Smooth muscle cell (in vitro differentiated cells): Measurements from ENCODE around the gene ARRB1. TPM values are rescaled to one million over a fixed set of nuclear protein-coding genes. Genes with fewer than 3 reads are reported as not detected.

ENCODE experiments used
- DNase-seq: peaks from one replicate; lab custom pipeline; 2025; ENCODE audit not compliant: unreplicated experiment; lab: John Stamatoyannopoulos, UW
- H2AFZ ChIP-seq: fragments of 200-600 bp; sonication (generic); 2 replicates; pipeline ENCODE4 v1.6.0; 2016; ENCODE audit warnings: antibody characterized with exemption, low read depth, mild to moderate bottlenecking
- H3F3A ChIP-seq: fragments of 200-600 bp; sonication (generic); 2 replicates; pipeline ENCODE4 v1.6.0; 2017; ENCODE audit warnings: antibody characterized with exemption, low read depth
- H3K27ac ChIP-seq: fragments of 200-600 bp; sonication (generic); 2 replicates; pipeline ENCODE4 v1.5.1; 2016; ENCODE audit warnings: low read depth, mild to moderate bottlenecking
- H3K27me3 ChIP-seq: fragments of 200-600 bp; sonication (generic); 2 replicates; pipeline ENCODE4 v1.6.1; 2016; ENCODE audit warnings: low read depth, mild to moderate bottlenecking
- H3K36me3 ChIP-seq: fragments of 200-600 bp; sonication (generic); 2 replicates; pipeline ENCODE4 v1.5.1; 2016; ENCODE audit warnings: low read depth
- H3K4me1 ChIP-seq: fragments of 200-600 bp; sonication (generic); 2 replicates; pipeline ENCODE4 v1.5.1; 2016; ENCODE audit warnings: low read depth
- H3K4me2 ChIP-seq: fragments of 200-600 bp; sonication (generic); 2 replicates; pipeline ENCODE4 v1.6.0; 2016; ENCODE audit warnings: mild to moderate bottlenecking
- H3K4me3 ChIP-seq: fragments of 200-600 bp; sonication (generic); 2 replicates; pipeline ENCODE4 v1.5.1; 2016; ENCODE audit warnings: mild to moderate bottlenecking
- H3K79me2 ChIP-seq: fragments of 200-600 bp; sonication (generic); 2 replicates; pipeline ENCODE4 v1.6.0; 2016; ENCODE audit warnings: low read depth, mild to moderate bottlenecking
- H3K9ac ChIP-seq: fragments of 200-600 bp; sonication (generic); 2 replicates; pipeline ENCODE4 v1.6.0; 2016; ENCODE audit warnings: low read depth
- H3K9me3 ChIP-seq: fragments of 200-600 bp; sonication (generic); replicated peaks from 2 replicates; pipeline ENCODE4 v1.5.1; 2016; ENCODE audit warnings: low read depth
- H4K20me1 ChIP-seq: fragments of 200-600 bp; sonication (generic); 2 replicates; pipeline ENCODE4 v1.6.0; 2016; ENCODE audit warnings: low read depth
- WGBS: methylation state at CpG from one replicate; pipeline ENCODE4 v1.1.7; 2016; ENCODE audit warnings: low lambda C conversion rate; 5-methylcytosine and 5-hydroxymethylcytosine counted together
- polyA plus RNA-seq: library from polyadenylated mRNA; unstranded; fragments of >200 nt; fragmentation: Nextera tagmentation; extraction: Ambion mirVana; gene quantifications from 2 replicates; pipeline ENCODE4 v1.2.1, GENCODE V29; 2016
- total RNA-seq: library from RNA; depleted of rRNA; stranded (reverse); fragments of >200 nt; gene quantifications from 2 replicates; pipeline ENCODE4 v1.2.3, GENCODE V29; 2014
- TF ChIP-seq, protein P1 (sequence below): fragments of 200-600 bp; sonication (generic); IDR thresholded peaks from 2 replicates; pipeline ENCODE4 v1.5.1; 2017; ENCODE audit warnings: borderline replicate concordance, mild to moderate bottlenecking, antibody characterized with exemption; ENCODE audit not compliant: insufficient read depth, poor library complexity, severe bottlenecking

ARRB1 gene
- total RNA-seq, result 16.9 and 19.7 TPM in 2 replicates
- 4.6 and 6.6 TPM in 2 replicates for polyA plus RNA-seq

DNA sequence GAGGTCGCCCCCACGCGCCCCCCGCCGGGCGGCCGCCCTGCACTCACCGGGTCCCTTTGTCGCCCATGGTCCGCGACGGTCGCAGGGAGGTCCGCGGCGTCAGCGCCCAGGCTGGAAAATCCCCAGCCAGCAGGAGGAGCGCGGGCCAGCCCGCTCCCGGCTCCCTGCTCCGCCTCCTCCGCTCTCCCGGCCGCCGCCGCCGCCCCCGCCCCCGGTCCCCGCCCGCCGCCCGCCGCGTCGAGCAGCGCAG, at the start of gene ARRB1:
TSS of gene ARRB1 (minus strand) at position 121 of the 250 bp plus-strand sequence. CDS start at position 67, 54 bp downstream.
- H3K9me3 ChIP-seq, result no peaks in the 10 kb centered on the region
- DNase-seq, result no peak
- H4K20me1 ChIP-seq, result no peaks in the 10 kb centered on the region
- peak within 1 kb of the TSS; percentile 98 for H3K4me2 ChIP-seq
- H2AFZ ChIP-seq, result peak within 1 kb of the TSS; percentile 98
- peaks cover 32% of the 10 kb centered on the region for H3K4me1 ChIP-seq
- peak within 1 kb of the TSS; percentile 79 for H3K4me3 ChIP-seq
- peaks cover 38% of the 10 kb centered on the region for H3F3A ChIP-seq
- H3K9ac ChIP-seq, result peak within 1 kb of the TSS; percentile 90
- no peaks in the 10 kb centered on the region for H3K27me3 ChIP-seq
- no peaks in the 10 kb centered on the region for H3K36me3 ChIP-seq
- WGBS, result 1% methylated on average over 15 of the region's 38 CpGs
- H3K79me2 ChIP-seq, result peaks cover 13% of the 10 kb centered on the region
- H3K27ac ChIP-seq, result peak within 1 kb of the TSS; percentile 71
- TF ChIP-seq, protein P1, sequence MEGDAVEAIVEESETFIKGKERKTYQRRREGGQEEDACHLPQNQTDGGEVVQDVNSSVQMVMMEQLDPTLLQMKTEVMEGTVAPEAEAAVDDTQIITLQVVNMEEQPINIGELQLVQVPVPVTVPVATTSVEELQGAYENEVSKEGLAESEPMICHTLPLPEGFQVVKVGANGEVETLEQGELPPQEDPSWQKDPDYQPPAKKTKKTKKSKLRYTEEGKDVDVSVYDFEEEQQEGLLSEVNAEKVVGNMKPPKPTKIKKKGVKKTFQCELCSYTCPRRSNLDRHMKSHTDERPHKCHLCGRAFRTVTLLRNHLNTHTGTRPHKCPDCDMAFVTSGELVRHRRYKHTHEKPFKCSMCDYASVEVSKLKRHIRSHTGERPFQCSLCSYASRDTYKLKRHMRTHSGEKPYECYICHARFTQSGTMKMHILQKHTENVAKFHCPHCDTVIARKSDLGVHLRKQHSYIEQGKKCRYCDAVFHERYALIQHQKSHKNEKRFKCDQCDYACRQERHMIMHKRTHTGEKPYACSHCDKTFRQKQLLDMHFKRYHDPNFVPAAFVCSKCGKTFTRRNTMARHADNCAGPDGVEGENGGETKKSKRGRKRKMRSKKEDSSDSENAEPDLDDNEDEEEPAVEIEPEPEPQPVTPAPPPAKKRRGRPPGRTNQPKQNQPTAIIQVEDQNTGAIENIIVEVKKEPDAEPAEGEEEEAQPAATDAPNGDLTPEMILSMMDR, result no peak

DNA sequence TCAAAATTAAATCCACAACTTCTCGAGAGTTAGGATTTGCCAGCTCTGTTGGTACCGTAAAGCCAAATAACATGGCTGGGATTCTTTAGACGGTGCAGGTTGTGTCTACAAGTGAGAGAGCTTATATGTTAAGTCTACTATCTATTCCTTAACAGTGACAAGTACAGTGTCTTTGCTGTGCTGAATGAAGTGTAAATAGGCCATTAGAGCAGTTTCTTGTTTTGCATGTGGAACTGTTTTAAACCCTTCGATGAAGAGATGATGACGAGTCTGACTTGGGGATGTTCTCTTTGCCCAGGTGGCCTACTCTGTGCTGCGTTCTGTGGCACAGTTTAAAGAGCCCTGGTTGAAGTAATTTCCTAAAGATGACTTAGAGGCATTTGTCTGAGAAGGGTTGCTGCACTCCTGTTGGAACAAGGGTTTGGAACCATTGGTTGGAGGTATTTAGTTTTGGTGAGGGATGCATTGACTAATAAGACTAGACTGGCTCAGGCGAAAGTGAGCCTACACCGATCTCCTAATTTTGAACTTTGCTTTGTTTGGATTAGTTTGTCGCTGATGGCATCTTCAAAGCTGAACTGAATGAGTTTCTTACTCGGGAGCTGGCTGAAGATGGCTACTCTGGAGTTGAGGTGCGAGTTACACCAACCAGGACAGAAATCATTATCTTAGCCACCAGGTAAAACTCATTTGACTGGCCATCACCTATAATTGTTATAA, 48.8 kb upstream of the ARRB1 start:
- peak overlapping the region; percentile 89 for H3K4me3 ChIP-seq
- H3K27ac ChIP-seq, result peak overlapping the region; percentile 86
- H4K20me1 ChIP-seq, result peaks cover 58% of the 10 kb centered on the region
- H3K36me3 ChIP-seq, result peaks cover 7% of the 10 kb centered on the region
- 2% methylated on average over 11 of the region's 11 CpGs for WGBS
- H3K9me3 ChIP-seq, result no peaks in the 10 kb centered on the region
- no peaks in the 10 kb centered on the region for H3K27me3 ChIP-seq
- peak overlapping the region; percentile 93 for H3K9ac ChIP-seq
- TF ChIP-seq, protein P1, result no peak
- no peak overlapping the region for H2AFZ ChIP-seq
- no peak for DNase-seq
- H3K4me2 ChIP-seq, result peak overlapping the region; percentile 94
- peaks cover 60% of the 10 kb centered on the region for H3K79me2 ChIP-seq
- peaks cover 15% of the 10 kb centered on the region for H3K4me1 ChIP-seq
- H3F3A ChIP-seq, result peaks cover 28% of the 10 kb centered on the region

- H3K4me1 ChIP-seq, result peaks cover 15% of the 10 kb centered on the region
- H3K36me3 ChIP-seq, result no peaks in the 10 kb centered on the region
- no peaks in the 10 kb centered on the region for H3K27me3 ChIP-seq
- H2AFZ ChIP-seq, result peak within 1 kb of the TSS; percentile 89
- H3K27ac ChIP-seq, result peak within 1 kb of the TSS; percentile 86
- H3K79me2 ChIP-seq, result peaks cover 52% of the 10 kb centered on the region
- 1% methylated on average over 55 of the region's 55 CpGs for WGBS
- no peaks in the 10 kb centered on the region for H3K9me3 ChIP-seq
- peak within 1 kb of the TSS; percentile 94 for H3K4me2 ChIP-seq
- peak within 1 kb of the TSS; percentile 93 for H3K9ac ChIP-seq
- H4K20me1 ChIP-seq, result peaks cover 51% of the 10 kb centered on the region
- peaks cover 22% of the 10 kb centered on the region for H3F3A ChIP-seq
- TF ChIP-seq, protein P1, result peak; percentile 16
- DNase-seq, result peak; percentile 53
- H3K4me3 ChIP-seq, result peak within 1 kb of the TSS; percentile 89
Measured at GRCh38 chr11:75399344-75400145, 48.1 kb upstream of the ARRB1 start, which contains the start of gene RPS3. Gene RPS3 (plus strand): TSS chr11:75399518. CDS start chr11:75399548, 30 bp downstream.
